NCI-H526 (cell line): ENCODE results near the gene SFTPB.
A peak's percentile ranks its signal among the peaks of the same experiment; 100 is the strongest.
"Not testable (repeated sequence)": the region's sequence is repeated elsewhere in the genome, so short reads cannot be mapped to it uniquely, and the experiment has no call there.

Source experiments
- DNase-seq, 2 experiments: peaks; one replicate each; lab custom pipeline; 2025; lab: John Stamatoyannopoulos, UW

SFTPB gene

GRCh38 chr2:85668009-85668856 is at the start of gene SFTPB:
Gene SFTPB, minus strand, starts transcription at chr2:85668199. Its CDS starts 16 bp downstream, at chr2:85668183.
- no peak for DNase-seq

GRCh38 chr2:85717308-85718008 is 49.5 kb upstream of the SFTPB start:
- DNase-seq = no peak

- DNase-seq = no peak
Observed at GRCh38 chr2:85716346-85716914, 48.4 kb upstream of the SFTPB start.

- no peak for DNase-seq
Observed at GRCh38 chr2:85714841-85715240, 46.8 kb upstream of the SFTPB start.

- not testable (repeated sequence) for DNase-seq
Observed at GRCh38 chr2:85714421-85714820, 46.4 kb upstream of the SFTPB start.

GRCh38 chr2:85713836-85714235 is 45.8 kb upstream of the SFTPB start:
- no peak for DNase-seq

- no peak for DNase-seq
Observed at GRCh38 chr2:85712849-85713612, 45.0 kb upstream of the SFTPB start.

- DNase-seq = no peak
Observed at GRCh38 chr2:85712336-85712735, 44.3 kb upstream of the SFTPB start.

- no peak for DNase-seq
Observed at GRCh38 chr2:85711578-85712060, 43.6 kb upstream of the SFTPB start.

GRCh38 chr2:85710687-85711577 is 42.9 kb upstream of the SFTPB start:
- DNase-seq = no peak

GRCh38 chr2:85709401-85709811 is 41.4 kb upstream of the SFTPB start:
- DNase-seq = no peak

GRCh38 chr2:85708641-85709040 is 40.6 kb upstream of the SFTPB start:
- DNase-seq = no peak

GRCh38 chr2:85707304-85707703 is 39.3 kb upstream of the SFTPB start:
- DNase-seq = peak; percentile 57 to 86

GRCh38 chr2:85706599-85707296 is 38.7 kb upstream of the SFTPB start:
- DNase-seq = no peak

GRCh38 chr2:85706063-85706462 is 38.1 kb upstream of the SFTPB start:
- DNase-seq = no peak

GRCh38 chr2:85705680-85706039 is 37.7 kb upstream of the SFTPB start:
- DNase-seq = no peak

- DNase-seq = no peak
Observed at GRCh38 chr2:85704800-85705679, 37.0 kb upstream of the SFTPB start.

GRCh38 chr2:85704038-85704437 is 36.0 kb upstream of the SFTPB start:
- no peak for DNase-seq

GRCh38 chr2:85703329-85703728 is 35.3 kb upstream of the SFTPB start:
- no peak for DNase-seq
